H1 (cell line): Measurements from ENCODE around the gene NFATC4. TPM values are rescaled to one million over a fixed set of nuclear protein-coding genes. Genes with fewer than 3 reads are reported as not detected.

Source experiments
- BRCA1 ChIP-seq: IDR thresholded peaks from 2 replicates; pipeline ENCODE4 v1.6.1; 2012; ENCODE audit warnings: low read depth, low read length, improper control_type of control experiment
- KDM5A ChIP-seq: fragments of 200-600 bp; IDR thresholded peaks from 2 replicates; pipeline ENCODE4 v1.7.1; 2012; ENCODE audit warnings: mild to moderate bottlenecking, low read length, inconsistent platforms, mixed read lengths
- RBBP5 ChIP-seq: IDR thresholded peaks from 2 replicates; pipeline ENCODE4 v1.7.1; 2012; ENCODE audit warnings: low read depth, mild to moderate bottlenecking, inconsistent platforms, low read length, moderate library complexity, borderline replicate concordance
- TAF7 ChIP-seq: optimal IDR thresholded peaks from 2 replicates; pipeline ENCODE3; 2011; ENCODE audit warnings: low read depth, mild to moderate bottlenecking, inconsistent platforms, low read length, moderate library complexity, borderline replicate concordance
- polyA plus RNA-seq, 7 experiments: library from polyadenylated mRNA; depleted of rRNA in 3 of 7; stranded (reverse) in 5 of 7; unstranded in 2 of 7; fragments of >200 nt in 5 of 7; fragments of 200-250 nt in 2 of 7; gene quantifications; 1 replicate in 5 of 7; 2 replicates in 1 of 7; 4 replicates in 1 of 7; pipeline versions ENCODE4 v1.2.1 to v1.2.3, GENCODE V29; 2011 to 2013; ENCODE audit warnings: missing spikeins in 2 of 7, mixed read lengths in 2 of 7
- total RNA-seq: library from RNA; stranded (reverse); fragmentation: NEBNext Ultra II Directional; extraction: Animal tissue kit (Norgen Biotek cat#: 25700); gene quantifications from 2 replicates; pipeline ENCODE4 v1.2.1, GENCODE V29; 2021
- TF ChIP-seq, protein P1 (sequence below): IDR thresholded peaks from 2 replicates; pipeline ENCODE4 v1.6.1; 2012; ENCODE audit warnings: low read length, inconsistent platforms
- TF ChIP-seq, protein P2 (sequence below): fragments of 300-600 bp; sonication (generic); IDR thresholded peaks from 2 replicates; pipeline ENCODE4 v1.7.1; 2012; ENCODE audit warnings: low read length, moderate library complexity, mild to moderate bottlenecking, inconsistent platforms; ENCODE audit not compliant: insufficient replicate concordance

The NFATC4 gene
- total and polyA plus RNA-seq, 2 of the 8 experiments (the other 6 are each of a cell fraction or from before 2014, with no cell fraction given): 47.3 to 50.3 TPM

DNA sequence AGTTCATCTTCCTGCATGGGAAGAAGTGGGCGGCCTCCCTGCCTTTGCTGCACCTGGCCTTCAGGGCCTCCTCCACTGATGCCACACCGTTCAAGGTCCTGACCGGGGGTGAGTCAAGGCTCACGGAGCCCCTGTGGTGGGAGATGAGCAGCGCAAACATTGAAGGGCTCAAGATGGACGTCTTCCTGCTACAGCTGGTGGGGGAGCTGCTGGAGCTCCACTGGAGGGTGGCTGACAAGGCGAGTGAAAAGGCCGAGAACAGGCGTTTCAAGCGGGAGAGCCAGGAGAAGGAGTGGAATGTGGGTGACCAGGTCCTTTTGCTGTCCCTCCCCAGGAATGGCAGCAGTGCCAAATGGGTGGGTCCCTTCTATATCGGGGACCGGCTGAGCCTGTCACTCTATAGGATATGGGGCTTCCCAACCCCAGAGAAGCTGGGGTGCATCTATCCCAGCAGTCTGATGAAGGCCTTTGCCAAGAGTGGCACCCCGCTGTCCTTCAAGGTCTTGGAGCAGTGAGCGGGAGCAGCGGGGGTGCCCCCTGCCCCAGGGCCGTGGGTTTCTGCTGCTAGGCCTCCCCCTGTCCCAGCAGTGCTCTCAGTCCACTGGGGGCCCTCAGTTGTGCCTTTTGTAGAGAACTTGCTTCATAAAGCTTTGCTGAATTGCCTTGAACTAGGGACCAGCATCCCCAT, 49.1 kb downstream of the NFATC4 start (continued):
- TF ChIP-seq, protein P1, sequence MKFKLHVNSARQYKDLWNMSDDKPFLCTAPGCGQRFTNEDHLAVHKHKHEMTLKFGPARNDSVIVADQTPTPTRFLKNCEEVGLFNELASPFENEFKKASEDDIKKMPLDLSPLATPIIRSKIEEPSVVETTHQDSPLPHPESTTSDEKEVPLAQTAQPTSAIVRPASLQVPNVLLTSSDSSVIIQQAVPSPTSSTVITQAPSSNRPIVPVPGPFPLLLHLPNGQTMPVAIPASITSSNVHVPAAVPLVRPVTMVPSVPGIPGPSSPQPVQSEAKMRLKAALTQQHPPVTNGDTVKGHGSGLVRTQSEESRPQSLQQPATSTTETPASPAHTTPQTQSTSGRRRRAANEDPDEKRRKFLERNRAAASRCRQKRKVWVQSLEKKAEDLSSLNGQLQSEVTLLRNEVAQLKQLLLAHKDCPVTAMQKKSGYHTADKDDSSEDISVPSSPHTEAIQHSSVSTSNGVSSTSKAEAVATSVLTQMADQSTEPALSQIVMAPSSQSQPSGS: no peak
- TF ChIP-seq, protein P2, sequence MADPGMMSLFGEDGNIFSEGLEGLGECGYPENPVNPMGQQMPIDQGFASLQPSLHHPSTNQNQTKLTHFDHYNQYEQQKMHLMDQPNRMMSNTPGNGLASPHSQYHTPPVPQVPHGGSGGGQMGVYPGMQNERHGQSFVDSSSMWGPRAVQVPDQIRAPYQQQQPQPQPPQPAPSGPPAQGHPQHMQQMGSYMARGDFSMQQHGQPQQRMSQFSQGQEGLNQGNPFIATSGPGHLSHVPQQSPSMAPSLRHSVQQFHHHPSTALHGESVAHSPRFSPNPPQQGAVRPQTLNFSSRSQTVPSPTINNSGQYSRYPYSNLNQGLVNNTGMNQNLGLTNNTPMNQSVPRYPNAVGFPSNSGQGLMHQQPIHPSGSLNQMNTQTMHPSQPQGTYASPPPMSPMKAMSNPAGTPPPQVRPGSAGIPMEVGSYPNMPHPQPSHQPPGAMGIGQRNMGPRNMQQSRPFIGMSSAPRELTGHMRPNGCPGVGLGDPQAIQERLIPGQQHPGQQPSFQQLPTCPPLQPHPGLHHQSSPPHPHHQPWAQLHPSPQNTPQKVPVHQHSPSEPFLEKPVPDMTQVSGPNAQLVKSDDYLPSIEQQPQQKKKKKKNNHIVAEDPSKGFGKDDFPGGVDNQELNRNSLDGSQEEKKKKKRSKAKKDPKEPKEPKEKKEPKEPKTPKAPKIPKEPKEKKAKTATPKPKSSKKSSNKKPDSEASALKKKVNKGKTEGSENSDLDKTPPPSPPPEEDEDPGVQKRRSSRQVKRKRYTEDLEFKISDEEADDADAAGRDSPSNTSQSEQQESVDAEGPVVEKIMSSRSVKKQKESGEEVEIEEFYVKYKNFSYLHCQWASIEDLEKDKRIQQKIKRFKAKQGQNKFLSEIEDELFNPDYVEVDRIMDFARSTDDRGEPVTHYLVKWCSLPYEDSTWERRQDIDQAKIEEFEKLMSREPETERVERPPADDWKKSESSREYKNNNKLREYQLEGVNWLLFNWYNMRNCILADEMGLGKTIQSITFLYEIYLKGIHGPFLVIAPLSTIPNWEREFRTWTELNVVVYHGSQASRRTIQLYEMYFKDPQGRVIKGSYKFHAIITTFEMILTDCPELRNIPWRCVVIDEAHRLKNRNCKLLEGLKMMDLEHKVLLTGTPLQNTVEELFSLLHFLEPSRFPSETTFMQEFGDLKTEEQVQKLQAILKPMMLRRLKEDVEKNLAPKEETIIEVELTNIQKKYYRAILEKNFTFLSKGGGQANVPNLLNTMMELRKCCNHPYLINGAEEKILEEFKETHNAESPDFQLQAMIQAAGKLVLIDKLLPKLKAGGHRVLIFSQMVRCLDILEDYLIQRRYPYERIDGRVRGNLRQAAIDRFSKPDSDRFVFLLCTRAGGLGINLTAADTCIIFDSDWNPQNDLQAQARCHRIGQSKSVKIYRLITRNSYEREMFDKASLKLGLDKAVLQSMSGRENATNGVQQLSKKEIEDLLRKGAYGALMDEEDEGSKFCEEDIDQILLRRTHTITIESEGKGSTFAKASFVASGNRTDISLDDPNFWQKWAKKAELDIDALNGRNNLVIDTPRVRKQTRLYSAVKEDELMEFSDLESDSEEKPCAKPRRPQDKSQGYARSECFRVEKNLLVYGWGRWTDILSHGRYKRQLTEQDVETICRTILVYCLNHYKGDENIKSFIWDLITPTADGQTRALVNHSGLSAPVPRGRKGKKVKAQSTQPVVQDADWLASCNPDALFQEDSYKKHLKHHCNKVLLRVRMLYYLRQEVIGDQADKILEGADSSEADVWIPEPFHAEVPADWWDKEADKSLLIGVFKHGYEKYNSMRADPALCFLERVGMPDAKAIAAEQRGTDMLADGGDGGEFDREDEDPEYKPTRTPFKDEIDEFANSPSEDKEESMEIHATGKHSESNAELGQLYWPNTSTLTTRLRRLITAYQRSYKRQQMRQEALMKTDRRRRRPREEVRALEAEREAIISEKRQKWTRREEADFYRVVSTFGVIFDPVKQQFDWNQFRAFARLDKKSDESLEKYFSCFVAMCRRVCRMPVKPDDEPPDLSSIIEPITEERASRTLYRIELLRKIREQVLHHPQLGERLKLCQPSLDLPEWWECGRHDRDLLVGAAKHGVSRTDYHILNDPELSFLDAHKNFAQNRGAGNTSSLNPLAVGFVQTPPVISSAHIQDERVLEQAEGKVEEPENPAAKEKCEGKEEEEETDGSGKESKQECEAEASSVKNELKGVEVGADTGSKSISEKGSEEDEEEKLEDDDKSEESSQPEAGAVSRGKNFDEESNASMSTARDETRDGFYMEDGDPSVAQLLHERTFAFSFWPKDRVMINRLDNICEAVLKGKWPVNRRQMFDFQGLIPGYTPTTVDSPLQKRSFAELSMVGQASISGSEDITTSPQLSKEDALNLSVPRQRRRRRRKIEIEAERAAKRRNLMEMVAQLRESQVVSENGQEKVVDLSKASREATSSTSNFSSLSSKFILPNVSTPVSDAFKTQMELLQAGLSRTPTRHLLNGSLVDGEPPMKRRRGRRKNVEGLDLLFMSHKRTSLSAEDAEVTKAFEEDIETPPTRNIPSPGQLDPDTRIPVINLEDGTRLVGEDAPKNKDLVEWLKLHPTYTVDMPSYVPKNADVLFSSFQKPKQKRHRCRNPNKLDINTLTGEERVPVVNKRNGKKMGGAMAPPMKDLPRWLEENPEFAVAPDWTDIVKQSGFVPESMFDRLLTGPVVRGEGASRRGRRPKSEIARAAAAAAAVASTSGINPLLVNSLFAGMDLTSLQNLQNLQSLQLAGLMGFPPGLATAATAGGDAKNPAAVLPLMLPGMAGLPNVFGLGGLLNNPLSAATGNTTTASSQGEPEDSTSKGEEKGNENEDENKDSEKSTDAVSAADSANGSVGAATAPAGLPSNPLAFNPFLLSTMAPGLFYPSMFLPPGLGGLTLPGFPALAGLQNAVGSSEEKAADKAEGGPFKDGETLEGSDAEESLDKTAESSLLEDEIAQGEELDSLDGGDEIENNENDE: no peak
- no peak for TF ChIP-seq KDM5A
- no peak for TF ChIP-seq BRCA1
- no peak for TF ChIP-seq RBBP5
- TF ChIP-seq TAF7: no peak
